Measurements from ENCODE around the gene PLA2G15.

DNA sequence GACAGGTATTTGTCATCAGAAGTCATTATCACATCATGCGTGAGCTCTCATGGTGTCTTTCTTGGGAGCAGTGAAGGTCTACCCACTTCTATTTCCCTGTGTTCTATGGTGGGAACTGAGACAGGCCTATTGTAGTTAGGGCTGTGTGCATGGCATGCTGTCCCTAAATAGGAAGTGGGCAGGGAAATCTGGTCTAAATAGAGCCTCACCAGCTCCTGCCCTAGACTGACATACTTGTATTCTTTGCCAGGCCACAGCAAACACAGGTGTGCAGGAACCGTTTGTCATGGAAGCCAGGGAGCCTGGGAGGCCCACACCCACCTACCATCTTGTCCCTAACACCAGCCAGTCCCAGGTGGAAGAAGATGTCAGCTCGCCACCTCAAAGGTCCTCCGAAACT, 29.3 kb downstream of the PLA2G15 start:
- TF ChIP-seq, protein P1, sequence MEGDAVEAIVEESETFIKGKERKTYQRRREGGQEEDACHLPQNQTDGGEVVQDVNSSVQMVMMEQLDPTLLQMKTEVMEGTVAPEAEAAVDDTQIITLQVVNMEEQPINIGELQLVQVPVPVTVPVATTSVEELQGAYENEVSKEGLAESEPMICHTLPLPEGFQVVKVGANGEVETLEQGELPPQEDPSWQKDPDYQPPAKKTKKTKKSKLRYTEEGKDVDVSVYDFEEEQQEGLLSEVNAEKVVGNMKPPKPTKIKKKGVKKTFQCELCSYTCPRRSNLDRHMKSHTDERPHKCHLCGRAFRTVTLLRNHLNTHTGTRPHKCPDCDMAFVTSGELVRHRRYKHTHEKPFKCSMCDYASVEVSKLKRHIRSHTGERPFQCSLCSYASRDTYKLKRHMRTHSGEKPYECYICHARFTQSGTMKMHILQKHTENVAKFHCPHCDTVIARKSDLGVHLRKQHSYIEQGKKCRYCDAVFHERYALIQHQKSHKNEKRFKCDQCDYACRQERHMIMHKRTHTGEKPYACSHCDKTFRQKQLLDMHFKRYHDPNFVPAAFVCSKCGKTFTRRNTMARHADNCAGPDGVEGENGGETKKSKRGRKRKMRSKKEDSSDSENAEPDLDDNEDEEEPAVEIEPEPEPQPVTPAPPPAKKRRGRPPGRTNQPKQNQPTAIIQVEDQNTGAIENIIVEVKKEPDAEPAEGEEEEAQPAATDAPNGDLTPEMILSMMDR (IDR thresholded peaks at IDR 0.05; ENCODE audit: poor library complexity) = no peak
- no peak for TF ChIP-seq EZH2phosphoT487 (IDR thresholded peaks at IDR 0.05; ENCODE audit: low read depth, severe bottlenecking, unreplicated experiment)

All from hepatocyte (in vitro differentiated cells).